Skeletal muscle satellite cell (primary cell): Measurements from ENCODE around the gene KCNJ9.

Source experiments
- H3K27me3 ChIP-seq: 2 replicates; pipeline ENCODE4 v1.7.0; 2013; ENCODE audit warnings: low read length; ENCODE audit not compliant: control insufficient read depth, insufficient read depth
- H3K36me3 ChIP-seq: 2 replicates; pipeline ENCODE4 v1.7.0; 2013; ENCODE audit warnings: mild to moderate bottlenecking, control low read depth, low read length; ENCODE audit not compliant: insufficient read depth
- H3K4me1 ChIP-seq: 2 replicates; pipeline ENCODE4 v1.7.0; 2013; ENCODE audit warnings: low read length; ENCODE audit not compliant: control insufficient read depth, insufficient read depth
- H3K4me2 ChIP-seq: 2 replicates; pipeline ENCODE4 v1.7.0; 2013; ENCODE audit warnings: mild to moderate bottlenecking, low read length
- H3K4me3 ChIP-seq: 2 replicates; pipeline ENCODE4 v1.7.0; 2013; ENCODE audit warnings: low read length
- H3K9ac ChIP-seq: 2 replicates; pipeline ENCODE4 v1.7.0; 2013; ENCODE audit warnings: mild to moderate bottlenecking, low read depth, low read length, moderate library complexity
- H3K9me3 ChIP-seq: replicated peaks from 2 replicates; pipeline ENCODE4 v1.7.0; 2013; ENCODE audit warnings: mild to moderate bottlenecking, control low read depth, low read length

The KCNJ9 gene

GRCh38 chr1:160052936-160053335, 28.4 kb upstream of the KCNJ9 start:
- Histone ChIP-seq H3K36me3 (no peaks in the 10 kb centered on the region), H3K9me3 (no peaks in the 10 kb centered on the region)

DNA sequence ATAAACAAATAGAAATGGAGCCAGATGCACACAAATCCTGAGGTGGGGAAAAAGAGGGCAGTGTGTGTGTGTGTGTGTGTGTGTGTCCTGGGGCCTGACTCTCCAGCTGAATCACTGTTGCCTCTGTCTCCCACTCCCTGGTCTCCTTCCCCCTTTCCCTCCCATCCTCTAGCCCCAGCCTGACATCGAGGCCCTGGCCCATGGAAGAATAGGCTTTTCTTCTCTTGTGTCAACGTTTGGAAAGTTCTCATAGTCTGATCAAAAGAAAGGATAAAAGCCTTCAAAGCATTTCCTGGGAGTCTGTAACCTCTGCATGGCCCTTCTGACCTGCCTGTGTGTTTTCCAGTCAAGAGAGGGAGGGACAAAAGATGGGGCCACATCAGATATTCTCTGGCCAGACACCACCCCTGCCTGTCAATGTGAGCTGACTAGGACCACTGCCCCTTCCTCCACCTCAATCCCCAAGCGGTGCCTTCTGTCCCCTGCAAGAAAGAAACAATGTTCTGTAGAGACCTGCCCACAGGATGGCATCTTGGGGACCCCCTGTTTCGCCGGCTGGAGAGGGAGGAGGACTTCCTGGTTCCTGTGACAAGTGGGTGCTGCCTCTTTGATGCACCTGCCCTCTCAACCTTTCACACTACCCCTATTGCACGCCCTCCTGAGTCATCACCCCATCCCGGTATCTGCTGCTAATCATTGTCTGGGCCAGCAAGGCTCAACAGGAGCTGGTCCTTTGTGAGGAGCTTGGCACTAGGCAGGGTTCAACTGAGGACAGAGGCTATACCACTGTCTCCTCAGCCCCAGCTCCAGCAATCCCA, 27.6 kb upstream of the KCNJ9 start:
- Histone ChIP-seq H3K36me3 (no peaks in the 10 kb centered on the region), H3K4me1 (no peaks in the 10 kb centered on the region)

More at GRCh38 chr1:160052936-160053335, 28.4 kb upstream of the KCNJ9 start:
- Histone ChIP-seq H3K27me3 (peaks cover 82% of the 10 kb centered on the region), H3K4me1 (no peaks in the 10 kb centered on the region), H3K4me2 (no peak overlapping the region), H3K9ac (no peak overlapping the region), H3K4me3 (no peak overlapping the region)

GRCh38 chr1:160056648-160057169, 24.6 kb upstream of the KCNJ9 start:
- Histone ChIP-seq H3K4me3 (no peak overlapping the region), H3K9me3 (no peaks in the 10 kb centered on the region), H3K36me3 (no peaks in the 10 kb centered on the region), H3K27me3 (peaks cover 96% of the 10 kb centered on the region), H3K4me2 (no peak overlapping the region), H3K4me1 (no peaks in the 10 kb centered on the region), H3K9ac (no peak overlapping the region)

More for the DNA sequence above, 27.6 kb upstream of the KCNJ9 start:
- Histone ChIP-seq H3K27me3 (peaks cover 83% of the 10 kb centered on the region), H3K4me3 (no peak overlapping the region), H3K9me3 (no peaks in the 10 kb centered on the region), H3K9ac (no peak overlapping the region), H3K4me2 (no peak overlapping the region)

DNA sequence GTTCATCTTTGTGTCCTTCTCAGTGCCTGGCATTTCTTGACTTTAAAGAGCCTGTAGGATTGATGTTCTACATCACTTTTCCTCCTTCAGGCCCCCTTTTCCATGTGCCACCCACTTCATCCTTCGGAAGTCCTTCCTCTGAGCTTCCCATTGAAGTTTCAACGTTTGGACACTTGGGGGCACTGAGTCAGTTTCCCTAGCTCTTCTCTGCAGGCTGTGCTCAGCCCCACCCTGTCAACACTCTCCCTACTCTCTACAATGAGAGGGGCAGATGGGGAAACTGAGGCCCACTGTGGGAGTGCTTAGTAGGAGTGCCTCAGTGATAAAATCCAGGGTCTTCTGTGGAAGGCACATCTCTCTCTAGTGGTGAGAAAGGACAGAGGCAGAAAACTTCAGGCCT, 23.3 kb upstream of the KCNJ9 start:
- H3K27me3 ChIP-seq = peaks cover 91% of the 10 kb centered on the region
- H3K4me1 ChIP-seq = no peaks in the 10 kb centered on the region
- no peaks in the 10 kb centered on the region for H3K9me3 ChIP-seq
- no peak overlapping the region for H3K9ac ChIP-seq
- no peak overlapping the region for H3K4me3 ChIP-seq
- H3K4me2 ChIP-seq = no peak overlapping the region
- no peaks in the 10 kb centered on the region for H3K36me3 ChIP-seq

DNA sequence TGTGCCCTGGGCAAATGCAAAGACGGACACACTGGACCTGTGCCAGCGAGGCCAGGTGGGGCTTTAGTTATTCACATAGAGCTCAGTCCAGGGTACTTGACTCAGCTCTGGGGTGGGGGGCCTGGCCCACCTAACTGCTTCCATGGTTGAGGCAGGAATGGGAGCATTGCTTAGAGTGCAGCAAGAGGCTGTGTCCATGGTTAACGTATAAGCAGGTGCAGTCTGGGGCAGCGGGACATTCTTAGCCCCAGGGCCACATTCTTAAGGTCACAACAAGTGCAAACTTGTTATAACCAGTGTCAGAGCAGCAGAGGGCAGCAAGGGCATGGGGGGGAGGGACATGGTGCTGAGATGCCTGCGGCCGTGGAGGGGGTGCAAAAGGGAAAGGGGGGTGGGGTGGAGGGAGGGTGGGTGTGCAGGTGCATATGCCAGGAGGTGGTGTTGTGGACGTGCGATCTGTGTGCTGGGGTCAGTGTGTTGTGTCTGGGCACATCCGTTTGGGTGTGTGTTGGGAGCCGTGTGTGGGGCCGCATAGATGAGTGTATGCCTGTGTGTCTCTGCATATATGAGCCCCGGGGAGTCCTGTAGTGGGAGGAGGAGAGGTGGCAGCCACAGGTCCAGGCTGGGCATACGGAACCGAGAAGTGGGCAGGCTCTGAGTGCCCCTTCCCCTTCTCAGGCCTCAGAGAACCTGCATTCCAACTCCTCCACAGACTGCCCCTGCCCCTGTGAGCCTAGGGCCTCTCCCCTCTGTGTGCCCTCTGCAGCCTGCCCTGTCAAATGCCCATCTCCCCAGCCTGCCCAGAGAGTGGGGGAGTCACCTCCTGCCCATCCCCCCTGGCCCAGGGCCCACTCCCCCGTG, 19.7 kb upstream of the KCNJ9 start:
- H3K27me3 ChIP-seq = peaks cover 89% of the 10 kb centered on the region
- H3K4me2 ChIP-seq = no peak overlapping the region
- H3K36me3 ChIP-seq = no peaks in the 10 kb centered on the region
- H3K4me1 ChIP-seq = no peaks in the 10 kb centered on the region
- no peak overlapping the region for H3K4me3 ChIP-seq
- no peaks in the 10 kb centered on the region for H3K9me3 ChIP-seq
- H3K9ac ChIP-seq = no peak overlapping the region

DNA sequence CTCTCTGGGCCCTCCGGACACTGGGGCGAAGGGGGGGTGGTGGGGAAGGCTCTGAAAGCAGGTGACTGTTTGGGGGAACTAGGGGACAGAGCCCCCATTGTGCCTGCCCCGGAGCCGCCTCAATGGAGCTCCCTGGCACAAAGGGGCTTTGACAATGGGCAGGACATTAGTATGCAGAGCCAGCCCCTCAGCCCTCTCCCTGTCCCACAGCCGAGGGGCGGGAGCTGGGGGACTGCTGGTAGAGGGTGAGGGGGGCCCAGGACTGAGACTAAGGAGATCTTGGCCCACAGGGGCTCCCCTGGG, 19.2 kb upstream of the KCNJ9 start:
- no peak overlapping the region for H3K4me3 ChIP-seq
- no peaks in the 10 kb centered on the region for H3K36me3 ChIP-seq
- peaks cover 89% of the 10 kb centered on the region for H3K27me3 ChIP-seq
- no peaks in the 10 kb centered on the region for H3K9me3 ChIP-seq
- H3K4me1 ChIP-seq = no peaks in the 10 kb centered on the region
- no peak overlapping the region for H3K9ac ChIP-seq
- no peak overlapping the region for H3K4me2 ChIP-seq

GRCh38 chr1:160063176-160063575, 18.2 kb upstream of the KCNJ9 start:
- no peak overlapping the region for H3K9ac ChIP-seq
- no peaks in the 10 kb centered on the region for H3K9me3 ChIP-seq
- no peak overlapping the region for H3K4me3 ChIP-seq
- H3K36me3 ChIP-seq = no peaks in the 10 kb centered on the region
- no peak overlapping the region for H3K4me2 ChIP-seq
- peaks cover 87% of the 10 kb centered on the region for H3K27me3 ChIP-seq
- no peaks in the 10 kb centered on the region for H3K4me1 ChIP-seq

- no peaks in the 10 kb centered on the region for H3K4me1 ChIP-seq
- no peaks in the 10 kb centered on the region for H3K36me3 ChIP-seq
- H3K27me3 ChIP-seq = peaks cover 87% of the 10 kb centered on the region
- H3K9ac ChIP-seq = no peak overlapping the region
- H3K9me3 ChIP-seq = no peaks in the 10 kb centered on the region
- H3K4me2 ChIP-seq = no peak overlapping the region
- no peak overlapping the region for H3K4me3 ChIP-seq
These were observed 17.2 kb upstream of the KCNJ9 start for GRCh38 chr1:160064164-160064563.

GRCh38 chr1:160064746-160065145, 16.6 kb upstream of the KCNJ9 start:
- no peaks in the 10 kb centered on the region for H3K4me1 ChIP-seq
- H3K4me3 ChIP-seq = no peak overlapping the region
- no peaks in the 10 kb centered on the region for H3K9me3 ChIP-seq
- no peak overlapping the region for H3K9ac ChIP-seq
- H3K36me3 ChIP-seq = no peaks in the 10 kb centered on the region
- no peak overlapping the region for H3K4me2 ChIP-seq
- peaks cover 87% of the 10 kb centered on the region for H3K27me3 ChIP-seq

DNA sequence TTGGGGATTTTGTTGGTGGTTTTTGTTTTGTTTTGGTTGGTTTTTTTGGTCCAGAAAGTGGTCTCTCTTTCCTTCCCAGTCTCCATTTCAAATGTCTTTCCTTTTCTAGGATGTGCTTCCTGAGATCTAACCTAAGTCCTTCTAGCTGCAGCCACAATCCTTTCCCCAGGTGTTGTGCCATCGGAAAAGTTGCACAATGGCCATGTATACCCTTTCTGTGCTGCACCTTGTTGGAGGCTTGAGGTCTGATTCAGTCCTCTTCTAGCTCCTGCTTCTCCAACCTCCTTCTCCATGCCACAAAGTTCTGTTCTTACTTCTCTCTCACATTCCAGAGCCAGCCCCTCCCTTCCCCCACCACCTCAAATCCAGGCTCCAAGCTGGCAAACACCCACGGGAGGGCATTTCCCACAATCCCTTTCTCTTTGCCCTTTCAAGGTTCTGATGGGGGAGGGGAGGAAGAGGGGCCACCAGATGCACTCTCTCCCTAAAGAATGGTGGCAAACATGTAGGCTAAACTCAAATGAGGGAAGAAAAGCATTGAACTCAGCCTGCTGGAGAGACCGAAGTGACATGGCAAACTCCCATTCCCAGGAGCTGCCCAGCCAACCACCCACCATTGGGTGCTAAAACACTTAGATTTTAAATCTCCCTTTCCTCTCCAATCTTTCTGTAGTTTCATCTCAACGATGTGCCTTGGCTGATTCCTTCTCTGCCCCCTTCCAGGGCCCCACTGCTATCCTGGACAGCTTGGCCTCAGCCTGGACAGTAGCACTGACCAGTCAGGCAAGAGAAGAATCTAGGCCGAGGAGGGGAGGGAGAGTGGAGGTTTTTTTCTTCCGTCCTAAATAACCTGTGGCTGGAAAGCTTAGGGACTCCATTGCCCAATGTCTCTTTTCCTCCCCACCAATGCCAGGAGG, 14.3 kb upstream of the KCNJ9 start:
- Histone ChIP-seq H3K9me3 (no peaks in the 10 kb centered on the region), H3K27me3 (peaks cover 90% of the 10 kb centered on the region), H3K4me2 (no peak overlapping the region), H3K4me1 (no peaks in the 10 kb centered on the region), H3K9ac (no peak overlapping the region), H3K4me3 (no peak overlapping the region), H3K36me3 (no peaks in the 10 kb centered on the region)

DNA sequence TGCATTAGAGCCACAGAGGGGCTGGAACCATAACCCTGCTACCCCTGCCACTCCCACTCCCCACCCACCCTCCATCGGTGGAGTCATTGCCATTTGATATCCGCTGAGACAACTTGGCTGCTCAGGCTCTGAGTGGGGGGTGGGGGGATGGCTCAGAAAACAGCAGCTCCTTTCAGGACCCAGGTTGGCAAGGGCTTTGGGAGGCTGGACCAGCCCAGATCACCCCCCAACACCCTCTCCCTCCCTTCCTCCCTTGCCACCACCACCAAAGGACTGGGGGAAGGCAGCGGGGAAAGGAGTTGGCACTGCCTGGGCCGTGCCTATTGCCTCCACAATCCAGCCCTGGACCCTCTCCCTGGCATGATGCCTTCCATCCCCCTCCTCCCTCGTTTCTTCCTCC, 13.1 kb upstream of the KCNJ9 start:
- Histone ChIP-seq H3K36me3 (no peaks in the 10 kb centered on the region), H3K27me3 (peaks cover 82% of the 10 kb centered on the region), H3K9me3 (no peaks in the 10 kb centered on the region), H3K9ac (no peak overlapping the region), H3K4me1 (no peaks in the 10 kb centered on the region), H3K4me3 (no peak overlapping the region), H3K4me2 (no peak overlapping the region)
